ENCODE measurements around the gene BAG3. TPM values are rescaled to one million over a fixed set of nuclear protein-coding genes. Genes with fewer than 3 reads are reported as not detected.

BAG3 gene
- total and polyA plus RNA-seq, 7 donors, result 283 to 855 (median 453) TPM

DNA sequence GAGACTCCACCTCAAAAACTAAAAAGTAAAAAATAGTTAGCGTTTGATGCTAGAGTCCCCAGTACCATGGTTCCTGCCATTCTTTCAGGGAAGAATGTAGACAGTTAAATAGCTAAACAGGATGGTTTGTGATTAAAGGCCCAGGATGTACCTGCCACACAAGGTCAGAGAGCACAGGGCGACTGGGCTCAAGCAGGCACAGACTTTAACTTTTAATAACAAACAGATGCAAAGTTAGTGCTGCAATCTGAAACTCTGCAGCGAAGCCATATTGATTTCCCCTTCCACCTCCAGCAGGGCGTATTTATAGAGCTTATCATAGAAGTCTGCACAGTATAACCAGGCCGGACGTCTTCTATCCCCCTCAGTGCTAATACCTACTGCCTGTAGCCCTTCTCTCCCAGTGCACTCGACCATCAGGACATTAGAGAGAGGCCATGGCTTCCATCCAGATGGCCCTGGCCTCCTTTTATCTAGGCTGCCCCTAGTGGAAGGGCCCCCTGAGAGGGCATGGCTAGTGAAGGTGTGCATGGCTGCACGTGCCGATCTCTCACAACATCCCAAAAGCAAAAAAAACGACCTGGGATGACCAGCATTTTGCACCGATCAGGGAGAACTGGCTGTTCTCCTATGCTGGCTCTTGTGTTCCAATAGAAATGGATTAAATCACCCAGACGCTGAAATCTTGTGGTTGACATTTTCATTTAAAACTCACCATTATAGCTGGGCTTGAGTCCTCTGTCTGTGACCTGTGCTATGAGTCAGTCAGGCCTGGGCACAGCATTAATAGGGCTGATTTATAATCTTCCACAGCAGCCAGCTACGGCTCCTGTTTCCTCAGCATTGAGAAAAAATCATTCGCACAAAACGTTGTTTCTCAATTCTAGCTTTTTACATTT is 7.6 kb upstream of the BAG3 start:
- H3K27me3 ChIP-seq (ENCODE audit: insufficient read depth in 3 of 3, low read length in 2 of 3), result no peaks in the 10 kb centered on the region
- no peaks in the 10 kb centered on the region for H3K9me3 ChIP-seq
- H3K4me1 ChIP-seq, result peaks cover 9% of the 10 kb centered on the region
- no peak for TF ChIP-seq CTCF (IDR thresholded peaks at IDR 0.05)
- DNase-seq (no peak), ATAC-seq (peak; percentile 33 to 88 (median 68))
- no peaks in the 10 kb centered on the region for H3K36me3 ChIP-seq (ENCODE audit: insufficient read depth in 1 of 2, low read depth in 1 of 2)
- H3K27ac ChIP-seq, result no peak overlapping the region
- no peak overlapping the region for H3K4me3 ChIP-seq
- WGBS, 3 donors, result 52 to 73% (median 57%) methylated on average over 15 of the region's 15 CpGs
- intact Hi-C loops (cut with DNase I), result no loop called here

- no peaks in the 10 kb centered on the region for H3K9me3 ChIP-seq
- ATAC-seq, result peak in 3 of 4 donors; percentile 48 to 83 (median 81)
- DNase-seq, result peak in 1 of 2 donors; percentile 69
- peak; percentile 18 for TF ChIP-seq CTCF (IDR thresholded peaks at IDR 0.05)
- intact Hi-C loops (cut with DNase I), result no loop called here
- 47 to 56% (median 51%) methylated on average over 15 of the region's 15 CpGs for WGBS, 3 donors
- no peaks in the 10 kb centered on the region for H3K27me3 ChIP-seq (ENCODE audit: insufficient read depth in 3 of 3, low read length in 2 of 3)
- H3K4me1 ChIP-seq, result peaks cover 9% of the 10 kb centered on the region
- H3K27ac ChIP-seq, result no peak overlapping the region
- H3K36me3 ChIP-seq (ENCODE audit: insufficient read depth in 1 of 2, low read depth in 1 of 2), result no peaks in the 10 kb centered on the region
- H3K4me3 ChIP-seq, result no peak overlapping the region
Observed at GRCh38 chr10:119644205-119644814, 6.9 kb upstream of the BAG3 start.

- no peak overlapping the region for H3K4me3 ChIP-seq
- no peak for DNase-seq
- H3K27me3 ChIP-seq (ENCODE audit: insufficient read depth in 3 of 3, low read length in 2 of 3), result no peaks in the 10 kb centered on the region
- H3K9me3 ChIP-seq, result no peaks in the 10 kb centered on the region
- intact Hi-C loops (cut with DNase I), result no loop called here
- peaks cover 9% of the 10 kb centered on the region for H3K4me1 ChIP-seq
- TF ChIP-seq CTCF (IDR thresholded peaks at IDR 0.05), result no peak
- ATAC-seq, result no peak
- no peak overlapping the region for H3K27ac ChIP-seq
- H3K36me3 ChIP-seq (ENCODE audit: insufficient read depth in 1 of 2, low read depth in 1 of 2), result no peaks in the 10 kb centered on the region
- WGBS, 3 donors, result 93 to 94% (median 93%) methylated on average over 3 of the region's 3 CpGs
Observed at GRCh38 chr10:119644994-119645393, 6.2 kb upstream of the BAG3 start.

DNA sequence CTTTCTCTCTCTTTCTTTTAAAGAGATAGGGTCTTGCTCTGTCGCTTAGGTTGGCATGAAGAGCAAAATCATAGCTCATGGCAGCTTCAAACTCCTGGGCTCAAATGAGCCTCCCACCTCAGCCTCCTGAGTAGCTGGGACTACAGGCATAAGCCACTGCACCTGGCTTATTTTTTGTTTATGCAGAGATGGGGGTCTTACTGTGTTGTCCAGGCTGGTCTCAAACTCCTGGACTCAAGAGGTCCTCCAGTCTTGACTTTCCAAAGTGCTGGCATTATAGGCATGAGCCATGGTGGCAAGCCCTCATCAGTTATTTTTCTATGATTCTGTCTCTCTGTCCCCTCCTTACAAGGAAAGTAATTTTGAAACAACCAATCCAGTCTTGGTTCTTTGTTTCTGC is 1.1 kb upstream of the BAG3 start:
- no peak for ATAC-seq
- H3K27me3 ChIP-seq (ENCODE audit: insufficient read depth in 3 of 3, low read length in 2 of 3), result no peaks in the 10 kb centered on the region
- H3K4me3 ChIP-seq, result no peak overlapping the region
- DNase-seq, result no peak
- no peak for TF ChIP-seq CTCF (IDR thresholded peaks at IDR 0.05)
- H3K36me3 ChIP-seq (ENCODE audit: insufficient read depth in 1 of 2, low read depth in 1 of 2), result peaks cover 0 to 6% of the 10 kb centered on the region in 2 donors
- H3K27ac ChIP-seq, result peak overlapping the region; percentile 99
- peaks cover 5% of the 10 kb centered on the region for H3K4me1 ChIP-seq
- intact Hi-C loops (cut with DNase I), result loop anchor here (1.0 to 5.0 kb wide), 3 partner anchors 31 to 53 kb away; partner anchors contain the start of gene TIAL1 (in 1 of the 2)
- no peaks in the 10 kb centered on the region for H3K9me3 ChIP-seq
- WGBS, 3 donors, result 94 to 100% (median 95%) methylated on average over 1 of the region's 1 CpG

Measured in psoas muscle (tissue), 8 donors.